OCI-LY1 (cell line): Measurements from ENCODE around the gene RFC5.

Source experiments
- EZH2 ChIP-seq: fragments of 200-600 bp; sonication (generic), shearing (Covaris generic); IDR thresholded peaks from 2 replicates; pipeline ENCODE4 v1.8.0; 2017; ENCODE audit warnings: borderline replicate concordance, mixed run types, mild to moderate bottlenecking, antibody characterized with exemption, low read length, moderate library complexity, mixed read lengths
- TF ChIP-seq, protein P1 (sequence below): fragments of 200-600 bp; sonication (generic), shearing (Covaris generic); IDR thresholded peaks from 2 replicates; pipeline ENCODE4 v1.5.1; 2017; ENCODE audit warnings: mild to moderate bottlenecking, antibody characterized with exemption, low read length, moderate library complexity, mixed read lengths

DNA sequence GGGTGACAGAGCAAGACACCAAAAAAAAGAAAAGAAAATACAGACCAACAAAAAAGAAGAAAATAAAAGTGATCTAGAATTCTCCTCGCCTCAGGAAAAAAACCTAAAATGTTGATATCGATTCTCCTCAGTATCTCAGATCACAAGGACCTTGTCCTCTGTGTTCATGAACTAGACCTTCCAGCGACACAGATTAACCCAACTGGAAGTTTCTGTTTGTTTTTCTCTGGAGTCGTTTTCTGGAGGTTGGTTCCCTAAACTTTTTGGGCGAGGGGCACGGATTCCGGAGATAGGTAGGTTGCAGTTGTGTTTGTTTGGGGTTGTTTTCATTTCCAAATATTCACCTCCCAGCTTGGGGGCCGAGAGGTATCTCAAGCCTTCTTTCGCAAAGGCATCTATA is 559 bp upstream of the RFC5 start:
- TF ChIP-seq, protein P1, sequence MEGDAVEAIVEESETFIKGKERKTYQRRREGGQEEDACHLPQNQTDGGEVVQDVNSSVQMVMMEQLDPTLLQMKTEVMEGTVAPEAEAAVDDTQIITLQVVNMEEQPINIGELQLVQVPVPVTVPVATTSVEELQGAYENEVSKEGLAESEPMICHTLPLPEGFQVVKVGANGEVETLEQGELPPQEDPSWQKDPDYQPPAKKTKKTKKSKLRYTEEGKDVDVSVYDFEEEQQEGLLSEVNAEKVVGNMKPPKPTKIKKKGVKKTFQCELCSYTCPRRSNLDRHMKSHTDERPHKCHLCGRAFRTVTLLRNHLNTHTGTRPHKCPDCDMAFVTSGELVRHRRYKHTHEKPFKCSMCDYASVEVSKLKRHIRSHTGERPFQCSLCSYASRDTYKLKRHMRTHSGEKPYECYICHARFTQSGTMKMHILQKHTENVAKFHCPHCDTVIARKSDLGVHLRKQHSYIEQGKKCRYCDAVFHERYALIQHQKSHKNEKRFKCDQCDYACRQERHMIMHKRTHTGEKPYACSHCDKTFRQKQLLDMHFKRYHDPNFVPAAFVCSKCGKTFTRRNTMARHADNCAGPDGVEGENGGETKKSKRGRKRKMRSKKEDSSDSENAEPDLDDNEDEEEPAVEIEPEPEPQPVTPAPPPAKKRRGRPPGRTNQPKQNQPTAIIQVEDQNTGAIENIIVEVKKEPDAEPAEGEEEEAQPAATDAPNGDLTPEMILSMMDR = no peak
- TF ChIP-seq EZH2 = no peak
